Body of pancreas (tissue), 4 donors: ENCODE measurements around the gene OSTF1. TPM values are rescaled to one million over a fixed set of nuclear protein-coding genes. Genes with fewer than 3 reads are reported as not detected.
A peak's percentile ranks its signal among the peaks of the same experiment; 100 is the strongest.

Source experiments
- ATAC-seq: fragments of 150-250 bp; one replicate; pipeline ENCODE4 v1.9.1; 2016
- DNase-seq, 4 donors: peaks; one replicate each; pipeline ENCODE4 v3.0.0-alpha.2; 2019
- H3K27ac ChIP-seq, 4 donors: fragments of 200-600 bp; sonication (generic); 1 replicate in 3 of 4; 2 replicates in 1 of 4; pipeline versions ENCODE4 v1.5.1 to v1.6.1; 2016 to 2019; ENCODE audit warnings: mild to moderate bottlenecking in 1 of 4, mixed read lengths in 1 of 4, moderate library complexity in 1 of 4
- H3K27me3 ChIP-seq, 2 donors: fragments of 200-600 bp; sonication (generic); one replicate each; pipeline ENCODE4 v1.6.0; 2016; ENCODE audit warnings: mild to moderate bottlenecking in 1 of 2
- H3K36me3 ChIP-seq, 2 donors: fragments of 200-600 bp; sonication (generic); replicated peaks in 1 of 2; 2 replicates each; pipeline ENCODE4 v1.5.1; 2016; ENCODE audit warnings: low read depth in 2 of 2; ENCODE audit not compliant: insufficient read depth in 1 of 2
- H3K4me1 ChIP-seq: fragments of 200-600 bp; sonication (generic); one replicate; pipeline ENCODE4 v1.6.0; 2016
- H3K4me3 ChIP-seq, 2 donors: fragments of 200-600 bp; sonication (generic); 1 replicate in 1 of 2; 2 replicates in 1 of 2; pipeline ENCODE4 v1.5.1; 2016 to 2019
- H3K9me3 ChIP-seq, 3 donors: fragments of 200-600 bp; sonication (generic); 1 replicate in 2 of 3; 2 replicates in 1 of 3; pipeline ENCODE4 v1.5.1; 2016
- POLR2A ChIP-seq, 3 donors: fragments of 450-650 bp; IDR thresholded peaks; one replicate each; pipeline ENCODE4 v1.6.1; 2016; ENCODE audit warnings: antibody characterized with exemption in 3 of 3, mild to moderate bottlenecking in 2 of 3
- WGBS, 2 donors: methylation state at CpG; one replicate each; pipeline ENCODE4 v1.1.5; 2017; 5-methylcytosine and 5-hydroxymethylcytosine counted together
- intact Hi-C: fragments of 100-400 bp; cut with DNase I; formaldehyde crosslinking; loops from one replicate; pipeline ENCODE4 v1.15.1; 2023
- total RNA-seq, 2 donors: library from RNA; depleted of rRNA; stranded (reverse); fragments of >200 nt; gene quantifications; one replicate each; pipeline ENCODE4 v1.1.0, GENCODE V29; 2016
- TF ChIP-seq, protein P1 (sequence below), 7 experiments: fragments of 450-650 bp in 4 of 7; fragments of 200-600 bp in 3 of 7; sonication (generic) in 3 of 7; IDR thresholded peaks; one replicate each; pipeline ENCODE4 v1.5.1; 2016 to 2019; ENCODE audit warnings: antibody characterized with exemption in 7 of 7

Gene OSTF1
- total RNA-seq, 2 donors from 2014 or later: 10.4 to 12.9 TPM

DNA sequence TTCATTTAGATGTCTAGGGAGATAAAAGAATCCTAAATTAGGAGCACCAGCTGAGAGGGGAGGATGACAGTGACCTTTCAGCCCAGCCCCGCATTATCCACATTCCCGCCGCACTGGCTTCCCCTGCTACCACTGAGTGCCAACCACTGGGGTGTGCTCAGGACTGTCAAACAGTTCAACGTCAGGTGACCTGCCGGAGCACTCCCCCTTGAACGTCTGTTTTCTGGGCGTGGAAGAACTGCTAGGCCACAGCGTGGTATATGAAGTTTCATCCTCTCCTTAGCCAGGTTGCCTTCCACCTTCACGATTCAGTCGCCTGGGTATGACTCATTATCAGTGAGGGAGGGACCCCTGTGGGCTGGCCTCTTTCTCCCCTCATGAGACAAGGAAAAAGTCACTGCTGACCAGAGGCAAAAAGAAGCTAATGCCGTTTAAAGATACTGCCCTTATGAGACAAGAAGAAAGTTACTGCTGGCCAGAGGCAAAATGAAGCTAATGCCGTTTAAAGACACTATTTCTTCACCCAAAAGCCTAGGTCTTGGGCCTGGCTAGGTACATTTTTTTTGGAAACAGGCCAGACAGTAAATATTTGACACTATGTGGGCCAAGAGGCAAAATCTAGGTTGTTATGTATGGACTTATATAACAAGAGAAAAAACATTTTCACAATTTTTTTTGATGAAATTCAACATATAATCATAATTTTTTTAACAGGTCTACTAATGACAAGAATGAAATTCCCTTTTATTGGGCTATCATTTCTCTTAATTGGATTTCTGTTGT is 4.9 kb upstream of the OSTF1 start:
- peak overlapping the region; percentile 25 to 63 (median 52) for H3K27ac ChIP-seq
- H3K4me1 ChIP-seq: peaks cover 43% of the 10 kb centered on the region
- intact Hi-C loops: no loop called here
- H3K36me3 ChIP-seq: peaks cover 0 to 8% of the 10 kb centered on the region in 2 donors
- DNase-seq (peak; percentile 53 to 70 (median 62)), ATAC-seq (no peak)
- TF ChIP-seq, protein P1, sequence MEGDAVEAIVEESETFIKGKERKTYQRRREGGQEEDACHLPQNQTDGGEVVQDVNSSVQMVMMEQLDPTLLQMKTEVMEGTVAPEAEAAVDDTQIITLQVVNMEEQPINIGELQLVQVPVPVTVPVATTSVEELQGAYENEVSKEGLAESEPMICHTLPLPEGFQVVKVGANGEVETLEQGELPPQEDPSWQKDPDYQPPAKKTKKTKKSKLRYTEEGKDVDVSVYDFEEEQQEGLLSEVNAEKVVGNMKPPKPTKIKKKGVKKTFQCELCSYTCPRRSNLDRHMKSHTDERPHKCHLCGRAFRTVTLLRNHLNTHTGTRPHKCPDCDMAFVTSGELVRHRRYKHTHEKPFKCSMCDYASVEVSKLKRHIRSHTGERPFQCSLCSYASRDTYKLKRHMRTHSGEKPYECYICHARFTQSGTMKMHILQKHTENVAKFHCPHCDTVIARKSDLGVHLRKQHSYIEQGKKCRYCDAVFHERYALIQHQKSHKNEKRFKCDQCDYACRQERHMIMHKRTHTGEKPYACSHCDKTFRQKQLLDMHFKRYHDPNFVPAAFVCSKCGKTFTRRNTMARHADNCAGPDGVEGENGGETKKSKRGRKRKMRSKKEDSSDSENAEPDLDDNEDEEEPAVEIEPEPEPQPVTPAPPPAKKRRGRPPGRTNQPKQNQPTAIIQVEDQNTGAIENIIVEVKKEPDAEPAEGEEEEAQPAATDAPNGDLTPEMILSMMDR (IDR thresholded peaks at IDR 0.05): peak in 3 of 7 experiments; percentile 8 to 25 (median 11)
- no peak for TF ChIP-seq POLR2A (IDR thresholded peaks at IDR 0.05)
- 22 to 34% methylated on average over 12 of the region's 12 CpGs for WGBS, 2 donors
- H3K4me3 ChIP-seq: no peak overlapping the region
- H3K27me3 ChIP-seq: no peaks in the 10 kb centered on the region
- H3K9me3 ChIP-seq: no peaks in the 10 kb centered on the region

DNA sequence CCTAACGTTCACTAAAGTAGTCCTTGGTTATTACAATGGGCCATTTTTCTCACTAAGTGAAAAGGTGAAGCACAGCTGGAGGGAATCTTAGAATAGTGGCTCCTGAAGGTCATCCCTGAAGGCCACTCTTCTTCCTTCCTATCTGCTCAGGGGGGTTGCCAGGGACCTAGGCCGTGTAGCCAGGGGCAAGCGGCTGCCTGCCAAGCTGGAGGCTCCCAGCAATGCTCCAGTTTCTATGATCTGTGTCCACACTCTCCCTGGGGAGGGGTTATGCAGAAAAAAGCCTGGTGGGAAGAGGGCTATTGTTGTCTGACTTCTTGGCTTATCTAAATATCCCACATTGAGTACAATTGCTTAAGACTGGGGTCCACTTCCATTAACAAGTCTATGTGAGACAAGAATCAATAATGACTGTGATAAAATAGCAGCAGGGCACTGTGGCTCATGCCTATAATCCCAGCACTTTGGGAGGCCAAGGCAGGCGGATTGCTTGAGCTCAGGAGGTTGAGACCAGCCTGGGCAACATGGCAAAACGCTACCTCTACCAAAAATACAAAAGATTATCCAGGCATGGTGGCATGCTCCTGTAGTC is 4.1 kb upstream of the OSTF1 start:
- Histone ChIP-seq H3K4me1 (peaks cover 43% of the 10 kb centered on the region), H3K36me3 (peaks cover 0 to 8% of the 10 kb centered on the region in 2 donors), H3K9me3 (no peaks in the 10 kb centered on the region), H3K27me3 (no peaks in the 10 kb centered on the region), H3K4me3 (no peak overlapping the region), H3K27ac (peak overlapping the region; percentile 25 to 63 (median 52))
- WGBS, 2 donors: 43 to 52% methylated on average over 4 to 5 of the region's 5 CpGs
- intact Hi-C loops: no loop called here
- DNase-seq (no peak), ATAC-seq (no peak)
- no peak for TF ChIP-seq POLR2A (IDR thresholded peaks at IDR 0.05)
- TF ChIP-seq, protein P1 (IDR thresholded peaks at IDR 0.05): no peak

GRCh38 chr9:75085640-75086039 is 2.7 kb upstream of the OSTF1 start:
- DNase-seq: no peak
- intact Hi-C loops: no loop called here
- H3K27ac ChIP-seq: peak overlapping the region in 2 of 4 donors; percentile 97 to 99
- H3K4me3 ChIP-seq: no peak overlapping the region
- ATAC-seq: no peak
- H3K36me3 ChIP-seq: peaks cover 0 to 6% of the 10 kb centered on the region in 2 donors
- TF ChIP-seq POLR2A (IDR thresholded peaks at IDR 0.05): no peak
- peaks cover 56% of the 10 kb centered on the region for H3K4me1 ChIP-seq
- H3K27me3 ChIP-seq: no peaks in the 10 kb centered on the region
- whole genome bisulfite sequencing, 2 donors: 85 to 100% methylated on average over 1 of the region's 1 CpG
- no peaks in the 10 kb centered on the region for H3K9me3 ChIP-seq

- intact Hi-C loops: no loop called here
- ATAC-seq (no peak), DNase-seq (peak; percentile 29 to 47 (median 42))
- peak overlapping the region; percentile 51 to 69 for H3K4me3 ChIP-seq
- no peaks in the 10 kb centered on the region for H3K27me3 ChIP-seq
- H3K27ac ChIP-seq: peak overlapping the region; percentile 97 to 99 (median 98)
- TF ChIP-seq, protein P1 (IDR thresholded peaks at IDR 0.05): no peak
- H3K9me3 ChIP-seq: no peaks in the 10 kb centered on the region
- H3K4me1 ChIP-seq: peaks cover 65% of the 10 kb centered on the region
- H3K36me3 ChIP-seq: peaks cover 0 to 6% of the 10 kb centered on the region in 2 donors
- WGBS, 2 donors: 9 to 20% methylated on average over 16 of the region's 16 CpGs
Measured at GRCh38 chr9:75086541-75087288, 1.6 kb upstream of the OSTF1 start.

GRCh38 chr9:75087289-75087823 is 958 bp upstream of the OSTF1 start:
- DNase-seq (peak; percentile 61 to 74 (median 66)), ATAC-seq (peak; percentile 40)
- Histone ChIP-seq H3K36me3 (peaks cover 0 to 1% of the 10 kb centered on the region in 2 donors), H3K27ac (peak overlapping the region; percentile 97 to 99 (median 98)), H3K4me1 (peaks cover 67% of the 10 kb centered on the region), H3K4me3 (peak overlapping the region; percentile 51 to 69), H3K27me3 (no peaks in the 10 kb centered on the region), H3K9me3 (no peaks in the 10 kb centered on the region)
- TF ChIP-seq POLR2A (IDR thresholded peaks at IDR 0.05): peak in 2 of 3 donors; percentile 63 to 81
- TF ChIP-seq, protein P1 (IDR thresholded peaks at IDR 0.05): peak in 1 of 7 experiments; percentile 18
- WGBS, 2 donors: 0 to 1% methylated on average over 17 to 20 of the region's 20 CpGs
- intact Hi-C loops: no loop called here
